HepG2 (cell line): ENCODE results near the gene NCAPD2. TPM values are rescaled to one million over a fixed set of nuclear protein-coding genes. Genes with fewer than 3 reads are reported as not detected.

ENCODE experiments used
- ATAC-seq: fragments of 200-7000 bp; cut with Tn5 transposase; 3 replicates; pipeline ENCODE4 v1.9.1; 2020; ENCODE audit warnings: mild to moderate bottlenecking, moderate library complexity
- Bru-seq: library from RNA; stranded (reverse); fragments of 400-500 nt; gene quantifications from one replicate; lab custom pipeline; 2021; lab: Mats Ljungman, UMichigan
- BruChase-seq, 2 experiments: library from RNA; stranded (reverse); fragments of 400-500 nt; gene quantifications; one replicate each; lab custom pipeline; 2021; lab: Mats Ljungman, UMichigan
- BruUV-seq: library from RNA; stranded (reverse); fragments of 400-500 nt; replicated peaks from 2 replicates; lab custom pipeline; 2021; lab: Mats Ljungman, UMichigan
- CTCF ChIA-PET: fragments of 300-600 bp; formaldehyde crosslinking; extraction: SDS; loops from one replicate; lab custom pipeline; 2021; ENCODE audit warnings: low total read pairs, inconsistent platforms, low intra/inter-chr PET ratio; lab: Yijun Ruan, JAX
- POLR2A ChIA-PET: fragments of 350-600 bp; sonication (Branson Sonifier 250); formaldehyde crosslinking; loops from one replicate; lab custom pipeline; 2020; ENCODE audit warnings: antibody characterized with exemption, inconsistent platforms; lab: Yijun Ruan, JAX
- DNase-seq: peaks from one replicate; pipeline ENCODE4 v3.0.0-alpha.2; 2015; ENCODE audit warnings: low spot score
- FAIRE-seq: peaks from 3 replicates; lab custom pipeline; 2011; peaks lifted over from hg19 to GRCh38; lab: Jason Lieb, UNC
- H2AFZ ChIP-seq: one replicate; pipeline ENCODE4 v1.6.1; 2011; ENCODE audit warnings: low read length, inconsistent platforms
- H3K27ac ChIP-seq: fragments of 300-600 bp; 3 replicates; pipeline ENCODE4 v1.8.0; 2011; ENCODE audit warnings: mixed run types, mild to moderate bottlenecking, mixed read lengths, low read length, inconsistent platforms; ENCODE audit not compliant: insufficient read depth; ENCODE audit errors: extremely low read length
- H3K27me3 ChIP-seq, 2 experiments: fragments of 200-600 bp in 1 of 2; 2 replicates in 1 of 2; 3 replicates in 1 of 2; pipeline versions ENCODE4 v1.6.0 to v1.8.0; 2011; ENCODE audit warnings: low read length in 2 of 2, mild to moderate bottlenecking in 2 of 2, moderate library complexity in 2 of 2, inconsistent platforms in 1 of 2; ENCODE audit not compliant: insufficient read depth in 2 of 2, control insufficient read depth in 1 of 2
- H3K36me3 ChIP-seq, 2 experiments: fragments of 200-600 bp in 1 of 2; replicated peaks in 1 of 2; 2 replicates in 1 of 2; 3 replicates in 1 of 2; pipeline versions ENCODE4 v1.5.1 to v1.8.0; 2011; ENCODE audit warnings: low read length in 2 of 2, inconsistent platforms in 1 of 2; ENCODE audit not compliant: insufficient read depth in 2 of 2, control insufficient read depth in 1 of 2
- H3K4me1 ChIP-seq: 2 replicates; pipeline ENCODE4 v1.5.1; 2012; ENCODE audit warnings: low read length, inconsistent platforms; ENCODE audit not compliant: insufficient read depth
- H3K4me2 ChIP-seq: 2 replicates; pipeline ENCODE4 v1.6.0; 2011; ENCODE audit warnings: low read depth, low read length, inconsistent platforms
- H3K4me3 ChIP-seq, 3 experiments: fragments of 200-600 bp in 1 of 3; sonication (generic), shearing (Covaris generic) in 1 of 3; replicated peaks in 1 of 3; 2 replicates each; pipeline ENCODE4 v1.5.1; 2011 to 2016; ENCODE audit warnings: low read length in 3 of 3, inconsistent platforms in 2 of 3, low read depth in 2 of 3, mild to moderate bottlenecking in 2 of 3, control low read depth in 1 of 3, mixed read lengths in 1 of 3; ENCODE audit not compliant: insufficient read depth in 1 of 3
- H3K79me2 ChIP-seq: one replicate; pipeline ENCODE4 v1.6.1; 2011; ENCODE audit warnings: low read length, inconsistent platforms; ENCODE audit not compliant: insufficient read depth
- H3K9ac ChIP-seq: 2 replicates; pipeline ENCODE4 v1.6.0; 2011; ENCODE audit warnings: mild to moderate bottlenecking, low read depth, low read length, inconsistent platforms; ENCODE audit not compliant: insufficient read depth
- H3K9me3 ChIP-seq: 2 replicates; pipeline ENCODE4 v1.5.1; 2012; ENCODE audit warnings: mild to moderate bottlenecking, low read length
- H4K20me1 ChIP-seq: 2 replicates; pipeline ENCODE4 v1.6.0; 2011; ENCODE audit warnings: inconsistent platforms, mild to moderate bottlenecking, low read length, moderate library complexity; ENCODE audit not compliant: insufficient read depth
- NAIF1 ChIP-seq: sonication (generic); formaldehyde crosslinking; IDR thresholded peaks from 2 replicates; pipeline ENCODE4 v1.5.0; 2020; ENCODE audit warnings: mild to moderate bottlenecking, missing genetic modification reagents, borderline replicate concordance
- PRMT3 ChIP-seq: sonication (generic); formaldehyde crosslinking; IDR thresholded peaks from 2 replicates; pipeline ENCODE4 v1.8.1; 2022; ENCODE audit warnings: low read depth, mild to moderate bottlenecking, moderate library complexity, missing genetic modification reagents, borderline replicate concordance
- SALL2 ChIP-seq: sonication (generic); formaldehyde crosslinking; IDR thresholded peaks from 2 replicates; pipeline ENCODE4 v1.8.1; 2023; ENCODE audit warnings: mild to moderate bottlenecking, missing genetic modification reagents, inconsistent platforms
- TBP ChIP-seq: sonication (generic); formaldehyde crosslinking; IDR thresholded peaks from 2 replicates; pipeline ENCODE4 v1.5.0; 2020; ENCODE audit warnings: missing genetic modification reagents
- ZSCAN21 ChIP-seq: sonication (generic); formaldehyde crosslinking; IDR thresholded peaks from 2 replicates; pipeline ENCODE4 v1.8.0; 2022; ENCODE audit warnings: mild to moderate bottlenecking, missing genetic modification reagents, moderate library complexity, borderline replicate concordance
- WGBS: methylation state at CpG from one replicate; pipeline ENCODE4 v1.1.6; 2017; ENCODE audit warnings: low lambda C conversion rate; 5-methylcytosine and 5-hydroxymethylcytosine counted together
- in situ Hi-C: cut with HindIII; loops from 2 replicates; pipeline ENCODE4 v1.10.0; 2017; ENCODE audit warnings: low pct_unique_long_range_greater_than_20kb; ENCODE audit not compliant: extremely low pct_ligation_motif_present
- intact Hi-C: fragments of 100-400 bp; cut with micrococcal nuclease; formaldehyde crosslinking; loops from one replicate; pipeline ENCODE4 v1.10.0; 2022; ENCODE audit not compliant: unreplicated experiment
- long read RNA-seq, 2 experiments: library from RNA in 1 of 2; library from polyadenylated mRNA in 1 of 2; stranded (forward) in 1 of 2; unstranded in 1 of 2; transcript quantifications; one replicate each; pipeline ENCODE4 v2.0.0, GENCODE V29; 2019 to 2022
- polyA minus RNA-seq, 3 experiments: library from RNA; depleted of rRNA, polyadenylated mRNA; stranded (reverse); fragments of >200 nt; gene quantifications; 2 replicates each; pipeline ENCODE4 v1.2.3, GENCODE V29; 2011; ENCODE audit warnings: low replicate concordance in 1 of 3
- polyA plus RNA-seq, 8 experiments: library from polyadenylated mRNA; depleted of rRNA in 3 of 8; stranded (reverse) in 7 of 8; unstranded in 1 of 8; fragments of >200 nt; fragmentation: Illumina TruSeq in 4 of 8; extraction: Trizol in 4 of 8; gene quantifications; 2 replicates each; pipeline versions ENCODE4 v1.2.1 to v1.2.3, GENCODE V29; 2011 to 2016; ENCODE audit warnings: low read depth in 4 of 8, missing spikeins in 1 of 8, mixed read lengths in 1 of 8; ENCODE audit not compliant: insufficient read depth in 1 of 8
- total RNA-seq, 5 experiments: library from RNA; depleted of rRNA; stranded (reverse); fragments of >200 nt; fragmentation: Illumina TruSeq; extraction: Trizol; gene quantifications; 2 replicates each; pipeline ENCODE4 v1.2.3, GENCODE V29; 2016; ENCODE audit warnings: low read depth in 1 of 5
- TF ChIP-seq, protein P1 (sequence below): sonication (generic); formaldehyde crosslinking; IDR thresholded peaks from 2 replicates; pipeline ENCODE4 v1.8.1; 2023; ENCODE audit warnings: missing genetic modification reagents, inconsistent platforms, borderline replicate concordance
- TF ChIP-seq, protein P2 (sequence below): sonication (generic); formaldehyde crosslinking; IDR thresholded peaks from 2 replicates; pipeline ENCODE4 v1.4.0; 2020; ENCODE audit warnings: missing genetic modification reagents
- TF ChIP-seq, protein P3 (sequence below): IDR thresholded peaks from 2 replicates; pipeline ENCODE4 v1.6.1; 2012; ENCODE audit warnings: low read depth, low read length, improper control_type of control experiment

The NCAPD2 gene
- total RNA-seq (2016; rRNA removed; fragmentation: Illumina TruSeq; extraction: Trizol) (65.6 and 100 TPM in 2 replicates), polyA plus RNA-seq (2011; rRNA removed) (42.8 and 51.1 TPM in 2 replicates), polyA minus RNA-seq (2011; rRNA and poly(A)+ RNA removed; ENCODE audit: low replicate concordance) (92.8 and 252 TPM in 2 replicates), Bru-seq, nascent RNA (percentile 74 among the genes with signal in this experiment), BruChase-seq, experiment 1, labeled RNA remaining after a 6-hour chase (percentile 82 among the genes with signal in this experiment), BruChase-seq, experiment 2, labeled RNA remaining after a 2-hour chase (percentile 79 among the genes with signal in this experiment)
- total RNA-seq (2016; cell fraction: cytosol; rRNA removed; fragmentation: Illumina TruSeq; extraction: Trizol; ENCODE audit: low read depth), result 7.2 and 7.6 TPM in 2 replicates
- total RNA-seq (2016; cell fraction: insoluble cytoplasmic fraction; rRNA removed; fragmentation: Illumina TruSeq; extraction: Trizol), result 68.5 and 86.5 TPM in 2 replicates
- total RNA-seq (2016; cell fraction: membrane; rRNA removed; fragmentation: Illumina TruSeq; extraction: Trizol), result 25.1 and 25.2 TPM in 2 replicates
- total RNA-seq (2016; cell fraction: nucleus; rRNA removed; fragmentation: Illumina TruSeq; extraction: Trizol), result 57.8 and 60.8 TPM in 2 replicates
- 32.2 and 41.0 TPM in 2 replicates for polyA plus RNA-seq (2011; cell fraction: cytosol; rRNA removed)
- polyA plus RNA-seq (2011; cell fraction: nucleus; rRNA removed), result 46.7 and 50.4 TPM in 2 replicates
- polyA plus RNA-seq (2012), result 31.0 and 53.6 TPM in 2 replicates
- polyA plus RNA-seq (2016; cell fraction: cytosol; fragmentation: Illumina TruSeq; extraction: Trizol; ENCODE audit: low read depth), result 3.4 and 4.5 TPM in 2 replicates
- 56.7 and 71.7 TPM in 2 replicates for polyA plus RNA-seq (2016; cell fraction: insoluble cytoplasmic fraction; fragmentation: Illumina TruSeq; extraction: Trizol; ENCODE audit: low read depth)
- 12.3 and 13.7 TPM in 2 replicates for polyA plus RNA-seq (2016; cell fraction: membrane; fragmentation: Illumina TruSeq; extraction: Trizol; ENCODE audit: low read depth)
- 73.7 and 78.3 TPM in 2 replicates for polyA plus RNA-seq (2016; cell fraction: nucleus; fragmentation: Illumina TruSeq; extraction: Trizol; ENCODE audit: insufficient read depth, low read depth)
- 51.6 and 71.6 TPM in 2 replicates for polyA minus RNA-seq (2011; cell fraction: cytosol; rRNA and poly(A)+ RNA removed)
- polyA minus RNA-seq (2011; cell fraction: nucleus; rRNA and poly(A)+ RNA removed), result 62.8 and 68.9 TPM in 2 replicates
- long read RNA-seq, experiment 1, full-length matches to known transcripts, result 7 of 37 reads
- long read RNA-seq, experiment 1, partial matches to known transcripts, result 27 of 37 reads
- long read RNA-seq, experiment 1, other reads (novel, unspliced or antisense), result 3 of 37 reads
- long read RNA-seq, experiment 2, full-length matches to known transcripts, result 24 of 91 reads
- long read RNA-seq, experiment 2, partial matches to known transcripts, result 52 of 91 reads
- long read RNA-seq, experiment 2, other reads (novel, unspliced or antisense), result 15 of 91 reads

DNA sequence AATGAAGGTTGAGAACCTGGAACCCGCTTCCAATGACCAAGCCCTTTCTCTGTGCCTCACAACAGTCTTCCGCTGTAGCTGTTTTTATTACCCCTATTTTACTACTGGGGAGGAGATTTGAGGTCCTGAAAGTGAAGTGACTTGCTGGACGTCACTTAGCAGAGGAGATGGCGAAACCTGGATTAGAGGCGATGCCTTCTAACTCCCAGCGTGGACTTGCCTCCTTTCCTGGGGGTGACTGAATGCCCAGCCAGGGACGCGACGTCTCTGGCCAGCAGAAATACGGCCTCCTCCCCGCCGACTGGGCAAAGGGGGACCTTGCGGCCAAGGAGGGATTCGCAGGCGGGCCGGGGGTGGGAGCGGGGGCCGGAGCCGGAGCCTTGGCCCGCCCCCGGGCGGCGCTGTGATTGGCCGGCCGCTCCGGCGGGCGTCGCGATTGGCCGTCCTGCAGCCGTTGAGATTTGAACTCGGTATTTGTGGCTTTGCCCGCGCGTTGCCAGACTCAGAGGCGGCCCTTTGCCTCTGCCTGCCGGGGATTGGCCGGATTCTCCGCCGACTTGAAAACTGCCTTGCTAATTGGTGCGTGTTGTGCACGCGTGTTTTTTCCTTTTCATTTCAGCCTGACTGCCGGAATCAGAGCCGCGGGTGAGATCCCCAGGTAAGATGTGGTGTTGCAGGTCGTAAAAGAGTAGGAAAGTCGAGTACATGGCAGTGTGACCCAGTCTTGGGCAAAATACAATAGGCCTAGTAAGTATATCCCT, at the start of gene NCAPD2:
Gene NCAPD2, plus strand, starts transcription at position 606 of the 761 bp plus-strand sequence. CDS start 997 bp downstream, outside the sequence.
- H3K79me2 ChIP-seq, result peaks cover 44% of the 10 kb centered on the region
- H3K27me3 ChIP-seq, result no peaks in the 10 kb centered on the region; a peak in 1 of 5 replicates
- peak within 1 kb of the TSS; percentile 94 for H3K9ac ChIP-seq
- peak; percentile 94 for DNase-seq
- ChIA-PET POLR2A (interaction anchor here (0.7 to 2.1 kb wide), 22 partner anchors 8 to 298 kb away, joined by 3 to 38 read pairs (median 5); partner anchors contain the start of genes COPS7A, GAPDH, LTBR and NOP2), CTCF (no interaction called here)
- H3K4me3 ChIP-seq, result peak within 1 kb of the TSS; percentile 80 to 83 (median 81)
- peak; percentile 94 for ATAC-seq
- peak within 1 kb of the TSS; percentile 97 for H3K4me2 ChIP-seq
- FAIRE-seq, result peak; percentile 26
- H3K27ac ChIP-seq, result peak within 1 kb of the TSS; percentile 98
- in situ Hi-C loops (no loop called here), intact Hi-C loops (loop anchor here (1.0 to 2.0 kb wide), 2 partner anchors 39 to 70 kb away; no protein-coding TSS in a partner anchor)
- peaks cover 7% of the 10 kb centered on the region for H4K20me1 ChIP-seq
- BruUV-seq, result no TSS peak
- H3K9me3 ChIP-seq, result no peaks in the 10 kb centered on the region
- peaks cover 38% of the 10 kb centered on the region for H3K4me1 ChIP-seq
- H2AFZ ChIP-seq, result no peak within 1 kb of the TSS
- 4% methylated on average over 17 of the region's 49 CpGs for WGBS
- H3K36me3 ChIP-seq, result peaks cover 4 to 35% of the 10 kb centered on the region in 2 experiments; a peak in 3 of 5 replicates
- TF ChIP-seq ZSCAN21 (CRISPR knock-in tag), result no peak
- TF ChIP-seq PRMT3 (CRISPR knock-in tag), result no peak
- TF ChIP-seq NAIF1 (CRISPR knock-in tag), result no peak
- TF ChIP-seq SALL2, result no peak
- TF ChIP-seq, protein P1, sequence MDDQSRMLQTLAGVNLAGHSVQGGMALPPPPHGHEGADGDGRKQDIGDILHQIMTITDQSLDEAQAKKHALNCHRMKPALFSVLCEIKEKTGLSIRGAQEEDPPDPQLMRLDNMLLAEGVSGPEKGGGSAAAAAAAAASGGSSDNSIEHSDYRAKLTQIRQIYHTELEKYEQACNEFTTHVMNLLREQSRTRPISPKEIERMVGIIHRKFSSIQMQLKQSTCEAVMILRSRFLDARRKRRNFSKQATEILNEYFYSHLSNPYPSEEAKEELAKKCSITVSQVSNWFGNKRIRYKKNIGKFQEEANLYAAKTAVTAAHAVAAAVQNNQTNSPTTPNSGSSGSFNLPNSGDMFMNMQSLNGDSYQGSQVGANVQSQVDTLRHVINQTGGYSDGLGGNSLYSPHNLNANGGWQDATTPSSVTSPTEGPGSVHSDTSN (CRISPR knock-in tag), result no peak
- no peak for TF ChIP-seq TBP
- TF ChIP-seq, protein P2, sequence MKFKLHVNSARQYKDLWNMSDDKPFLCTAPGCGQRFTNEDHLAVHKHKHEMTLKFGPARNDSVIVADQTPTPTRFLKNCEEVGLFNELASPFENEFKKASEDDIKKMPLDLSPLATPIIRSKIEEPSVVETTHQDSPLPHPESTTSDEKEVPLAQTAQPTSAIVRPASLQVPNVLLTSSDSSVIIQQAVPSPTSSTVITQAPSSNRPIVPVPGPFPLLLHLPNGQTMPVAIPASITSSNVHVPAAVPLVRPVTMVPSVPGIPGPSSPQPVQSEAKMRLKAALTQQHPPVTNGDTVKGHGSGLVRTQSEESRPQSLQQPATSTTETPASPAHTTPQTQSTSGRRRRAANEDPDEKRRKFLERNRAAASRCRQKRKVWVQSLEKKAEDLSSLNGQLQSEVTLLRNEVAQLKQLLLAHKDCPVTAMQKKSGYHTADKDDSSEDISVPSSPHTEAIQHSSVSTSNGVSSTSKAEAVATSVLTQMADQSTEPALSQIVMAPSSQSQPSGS (CRISPR knock-in tag), result no peak
- TF ChIP-seq, protein P3, sequence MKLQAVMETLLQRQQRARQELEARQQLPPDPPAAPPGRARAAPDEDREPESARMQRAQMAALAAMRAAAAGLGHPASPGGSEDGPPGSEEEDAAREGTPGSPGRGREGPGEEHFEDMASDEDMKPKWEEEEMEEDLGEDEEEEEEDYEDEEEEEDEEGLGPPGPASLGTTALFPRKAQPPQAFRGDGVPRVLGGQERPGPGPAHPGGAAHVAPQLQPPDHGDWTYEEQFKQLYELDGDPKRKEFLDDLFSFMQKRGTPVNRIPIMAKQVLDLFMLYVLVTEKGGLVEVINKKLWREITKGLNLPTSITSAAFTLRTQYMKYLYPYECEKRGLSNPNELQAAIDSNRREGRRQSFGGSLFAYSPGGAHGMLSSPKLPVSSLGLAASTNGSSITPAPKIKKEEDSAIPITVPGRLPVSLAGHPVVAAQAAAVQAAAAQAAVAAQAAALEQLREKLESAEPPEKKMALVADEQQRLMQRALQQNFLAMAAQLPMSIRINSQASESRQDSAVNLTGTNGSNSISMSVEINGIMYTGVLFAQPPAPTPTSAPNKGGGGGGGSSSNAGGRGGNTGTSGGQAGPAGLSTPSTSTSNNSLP, result no peak
